Raji (cell line): ENCODE data around the gene TEX19.

Experiments used
- POLR2A ChIP-seq: IDR thresholded peaks from 2 replicates; pipeline ENCODE4 v1.6.1; 2011; ENCODE audit warnings: low read depth, low read length, control low read depth; ENCODE audit not compliant: insufficient read depth

The TEX19 gene, protein sequence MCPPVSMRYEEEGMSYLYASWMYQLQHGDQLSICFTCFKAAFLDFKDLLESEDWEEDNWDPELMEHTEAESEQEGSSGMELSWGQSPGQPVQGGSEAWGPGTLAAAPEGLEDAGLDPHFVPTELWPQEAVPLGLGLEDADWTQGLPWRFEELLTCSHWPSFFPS

DNA sequence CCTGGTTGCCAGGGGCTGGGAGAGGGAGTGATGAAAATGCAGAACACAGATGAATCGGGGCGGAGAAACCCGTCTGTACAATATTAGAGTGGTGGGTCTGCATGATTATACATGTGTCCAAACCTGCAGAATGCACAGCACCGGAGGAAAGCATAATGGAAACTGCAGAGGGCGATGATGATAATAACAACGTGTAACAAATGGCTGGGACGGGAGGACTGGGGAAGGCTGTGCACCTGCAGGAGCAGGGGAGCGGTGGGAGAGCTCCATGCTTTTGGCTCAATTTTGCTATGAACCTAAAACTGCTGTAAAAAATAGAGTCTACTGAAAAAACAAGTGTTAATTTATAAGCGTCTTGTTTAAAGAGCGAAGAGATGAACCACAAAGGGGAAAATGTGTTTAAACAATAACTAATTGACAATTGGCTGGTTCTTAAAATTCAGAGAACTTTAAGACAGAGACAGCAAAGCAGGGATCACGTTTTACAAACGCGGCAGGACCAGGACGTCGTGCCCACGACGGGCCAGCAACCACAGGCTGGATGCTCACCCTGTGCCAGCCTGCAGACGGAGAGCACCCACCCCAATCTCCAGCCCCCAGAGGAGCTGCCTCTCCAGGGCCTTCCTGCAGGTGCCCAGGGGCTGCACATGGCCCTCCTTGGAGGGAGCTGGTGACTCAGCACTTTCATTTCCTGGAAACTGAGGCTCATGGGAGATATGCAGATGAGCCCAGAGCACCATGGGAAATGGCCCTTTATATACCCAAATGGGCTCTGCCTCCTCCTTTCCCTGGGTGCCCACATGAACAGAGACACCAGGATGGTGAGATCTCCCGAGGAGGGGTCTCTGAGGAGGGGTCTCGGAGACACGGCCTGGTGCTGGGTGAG is at the start of gene TEX19:
TSS of gene TEX19 (plus strand) at position 783 of the 886 bp plus-strand sequence. CDS start 2,904 bp downstream, outside the sequence.
- peak; percentile 37; the same call in 1 of the 2 replicates for TF ChIP-seq POLR2A

DNA sequence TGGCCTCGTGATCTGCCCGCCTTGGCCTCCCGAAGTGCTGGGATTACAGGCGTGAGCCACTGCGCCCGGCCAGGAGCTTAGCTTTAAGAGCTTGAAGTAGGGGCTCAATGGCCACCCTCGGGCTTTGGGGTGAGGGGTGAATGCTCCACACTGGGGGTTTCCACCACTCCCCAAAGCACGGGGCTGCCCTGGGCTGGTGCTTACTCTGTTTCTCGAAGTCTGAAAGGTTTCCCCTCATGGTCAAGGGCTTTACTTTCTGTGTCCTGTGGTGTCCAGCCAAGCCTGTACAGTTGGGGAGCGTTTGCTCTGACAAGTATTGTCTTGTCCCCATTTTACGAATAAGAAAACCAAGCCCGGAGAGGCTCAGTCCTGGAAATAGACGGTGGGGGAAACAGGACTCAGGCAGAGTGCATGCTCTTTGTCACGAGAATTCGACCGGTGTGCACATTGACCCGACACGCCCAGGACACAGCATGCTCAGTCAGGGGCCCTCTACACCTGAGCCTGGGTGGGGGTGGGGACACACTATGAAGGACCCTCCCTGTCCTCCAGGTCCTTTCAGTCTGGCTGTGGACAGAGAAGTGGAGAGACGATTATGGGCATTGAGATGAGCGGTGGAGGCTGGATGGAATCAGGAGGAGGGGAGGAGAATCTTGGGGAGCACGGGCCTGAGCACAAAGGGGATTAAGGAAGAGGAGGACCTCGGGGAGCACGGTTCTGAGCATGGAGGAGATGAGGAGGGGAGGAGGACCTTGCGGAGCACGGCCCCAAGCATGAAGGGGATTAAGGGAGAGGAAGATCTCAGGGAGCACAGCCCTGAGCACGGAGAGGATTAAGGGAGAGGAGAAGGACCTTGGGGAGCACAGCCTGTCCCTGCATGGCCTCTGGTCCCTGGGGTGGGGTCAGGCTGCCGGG is 49.1 kb upstream of the TEX19 start:
- TF ChIP-seq POLR2A: no peak

DNA sequence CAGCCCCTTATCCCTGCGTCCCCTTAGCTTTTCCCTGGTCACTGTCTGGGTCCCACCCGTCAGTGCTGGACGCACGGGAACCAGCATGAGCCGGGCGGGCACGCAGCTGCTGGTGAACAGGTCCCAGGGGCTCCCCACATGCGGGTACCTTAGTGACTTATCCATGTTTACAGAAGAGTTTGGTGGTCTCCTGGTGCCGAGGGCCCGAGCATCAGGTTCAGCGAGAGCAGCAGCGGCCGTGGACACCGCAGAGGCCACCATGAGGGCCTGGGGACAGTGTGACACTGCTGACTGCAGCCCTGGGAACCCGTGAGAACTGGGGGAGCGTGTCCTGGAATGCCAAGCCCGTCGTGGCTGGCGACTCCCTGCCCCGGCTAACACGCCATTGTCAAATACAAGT is 48.2 kb upstream of the TEX19 start:
- TF ChIP-seq POLR2A: no peak

DNA sequence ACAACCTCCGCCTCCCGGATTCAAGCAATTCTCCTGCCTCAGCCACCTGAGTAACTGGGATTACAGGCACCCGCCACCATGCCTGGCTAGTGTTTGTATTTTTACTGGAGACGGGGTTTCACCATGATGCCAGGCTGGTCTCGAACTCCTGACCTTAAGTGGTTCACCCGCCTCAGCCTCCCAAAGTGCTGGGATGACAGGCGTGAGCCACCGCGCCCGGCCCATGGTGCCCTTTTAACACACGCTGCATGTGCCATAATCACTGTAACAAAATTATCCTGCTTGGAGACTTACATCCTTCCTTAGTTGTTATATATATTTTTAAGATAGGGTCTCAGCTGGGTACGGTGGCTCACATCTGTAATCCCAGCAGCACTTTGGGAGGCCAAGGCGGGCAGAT is 47.1 kb upstream of the TEX19 start:
- TF ChIP-seq POLR2A: no peak

DNA sequence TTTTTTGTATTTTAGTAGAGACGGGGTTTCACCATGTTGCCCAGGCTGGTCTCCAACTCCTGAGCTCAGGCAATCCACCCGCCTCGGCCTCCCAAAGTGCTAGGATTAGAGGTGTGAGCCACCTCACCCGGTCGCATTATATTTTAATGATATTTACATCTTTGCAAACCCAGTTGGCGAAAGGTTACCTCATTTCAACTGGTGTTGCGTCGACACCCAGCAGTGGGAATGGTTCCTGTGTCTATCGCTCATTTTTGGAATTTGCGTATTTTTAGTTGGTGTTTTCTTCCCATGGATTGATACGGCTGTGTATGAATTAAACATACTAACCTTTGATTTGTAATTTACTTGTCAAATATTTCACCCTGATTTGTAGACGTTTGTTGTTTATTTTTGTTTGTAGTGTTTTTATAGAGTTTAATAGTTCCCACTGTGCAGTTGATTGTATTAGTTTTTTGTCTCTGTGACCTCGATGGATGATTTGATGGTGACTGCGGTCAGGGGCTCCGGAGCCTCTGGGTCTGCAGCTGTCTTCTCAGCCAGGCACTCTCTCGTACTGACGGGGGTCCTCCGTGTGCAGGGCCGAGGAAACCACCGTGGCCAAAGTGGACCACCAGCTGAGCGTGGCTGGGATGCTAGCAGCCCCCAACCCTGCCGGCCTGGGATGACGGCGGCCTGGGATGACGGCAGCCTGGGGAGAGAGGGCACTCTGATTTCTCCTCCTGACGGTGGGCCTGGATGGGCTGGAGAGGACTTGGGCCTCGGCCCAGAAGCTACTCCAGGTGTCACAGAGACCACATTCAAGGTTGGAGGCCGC is 45.6 kb upstream of the TEX19 start:
- no peak for TF ChIP-seq POLR2A

DNA sequence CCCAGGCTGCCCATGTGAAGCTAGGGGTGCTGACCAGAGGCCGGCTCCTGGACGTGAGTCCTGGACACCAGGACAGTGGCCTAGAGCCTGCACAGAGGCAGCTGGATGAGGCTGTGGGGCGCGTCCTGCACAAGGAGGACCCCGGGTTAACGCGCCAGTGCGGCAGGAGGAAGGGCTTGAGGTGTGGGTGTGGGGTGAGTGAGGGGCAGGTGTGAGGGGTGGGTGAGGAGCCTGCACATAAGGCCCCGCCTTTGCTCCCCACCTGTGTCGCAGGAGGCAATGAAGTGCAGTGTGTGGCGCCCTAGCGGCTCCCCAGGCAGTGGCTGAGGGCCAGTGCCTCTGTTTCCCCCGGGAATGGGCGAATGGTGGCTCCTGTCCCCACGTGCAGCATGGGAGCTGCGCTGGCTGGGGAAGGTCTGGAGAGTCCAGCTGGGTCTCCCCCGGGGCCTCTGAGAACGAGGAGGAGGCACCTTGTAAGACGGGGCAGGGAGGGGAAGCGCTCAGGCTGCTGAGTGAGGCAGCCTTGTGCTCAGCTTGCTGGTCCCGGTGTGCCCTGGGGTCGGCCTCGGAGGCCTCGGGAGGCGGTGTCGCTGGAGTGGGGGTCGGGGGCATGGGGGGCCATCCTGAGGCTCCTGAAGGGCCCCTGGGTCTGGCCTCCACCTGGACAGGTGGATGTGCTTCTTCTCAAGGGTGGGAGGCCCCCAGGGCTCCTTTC is 44.9 kb upstream of the TEX19 start:
- TF ChIP-seq POLR2A: no peak

DNA sequence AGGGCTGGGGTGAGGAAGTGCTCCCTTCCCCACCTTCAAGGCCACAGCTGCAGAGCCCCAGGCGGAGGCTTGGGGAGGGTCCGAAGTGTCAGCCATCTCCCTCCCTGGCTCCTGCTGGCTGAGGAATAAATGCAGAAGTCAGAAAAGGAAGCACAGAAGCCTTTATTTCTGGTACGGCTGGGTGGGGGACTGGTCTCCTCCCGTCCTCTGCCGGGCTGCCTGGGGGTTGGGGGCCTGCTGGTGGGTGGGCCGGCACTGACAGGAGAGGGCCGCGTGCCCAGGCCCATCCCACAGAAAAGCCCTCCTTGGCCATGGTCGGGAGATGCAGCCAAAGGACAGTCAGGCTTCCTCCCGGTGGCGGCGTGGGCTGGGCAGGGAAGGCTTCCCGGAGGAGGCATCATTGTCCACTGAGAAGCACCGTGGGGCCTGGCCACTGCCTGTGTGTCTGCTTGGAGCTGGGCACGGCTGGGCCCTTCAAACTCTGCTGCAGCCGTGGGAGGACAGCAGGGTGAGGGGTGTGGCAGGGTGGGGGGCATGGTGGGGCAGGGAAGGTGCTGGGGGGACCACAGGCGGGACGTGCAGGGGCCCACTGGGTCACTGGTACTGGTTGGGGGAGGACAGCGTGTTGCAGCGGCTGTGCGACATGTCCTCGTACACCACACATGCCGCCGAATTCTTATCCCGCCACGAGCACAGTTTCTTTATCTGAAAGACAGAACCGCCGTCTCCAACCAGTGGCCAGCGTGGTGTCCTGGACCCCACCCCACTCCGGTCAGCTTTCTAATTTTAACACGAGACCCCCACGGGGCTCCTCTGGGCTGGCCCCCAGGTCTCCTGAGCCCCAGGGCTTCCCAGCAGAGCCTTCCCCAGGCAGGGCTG is 44.1 kb upstream of the TEX19 start:
- TF ChIP-seq POLR2A: no peak

DNA sequence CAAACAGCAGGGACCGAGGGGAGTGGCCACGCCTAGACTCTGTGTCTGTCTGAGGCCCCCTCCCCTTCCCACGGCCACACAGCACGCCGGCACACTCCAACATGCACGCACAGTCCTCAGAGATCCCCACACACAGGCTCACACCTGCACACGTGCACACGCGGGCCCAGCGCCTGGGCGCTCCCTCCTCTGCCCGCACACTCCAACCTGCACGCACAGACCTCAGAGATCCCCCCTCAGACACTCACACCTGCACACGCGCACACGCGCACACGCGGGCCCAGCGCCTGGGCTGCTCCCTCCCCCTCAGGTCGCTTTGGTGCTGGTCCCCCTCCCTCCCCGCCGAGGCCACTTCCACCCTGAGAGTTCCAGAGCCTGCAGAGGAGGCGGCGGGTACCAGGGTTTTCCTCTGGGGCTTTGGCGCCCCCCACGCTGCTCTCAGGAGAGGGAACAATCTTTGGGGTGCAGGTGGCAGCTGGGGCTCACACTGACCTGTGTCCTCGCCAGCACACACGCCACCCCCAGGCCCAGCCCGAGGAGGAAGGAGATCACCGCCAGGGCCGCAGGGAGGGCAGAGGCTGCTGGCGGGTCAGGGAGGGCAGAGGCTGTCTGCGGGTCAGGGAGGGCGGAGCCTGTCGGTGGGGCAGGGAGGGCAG is 43.2 kb upstream of the TEX19 start:
- no peak for TF ChIP-seq POLR2A

DNA sequence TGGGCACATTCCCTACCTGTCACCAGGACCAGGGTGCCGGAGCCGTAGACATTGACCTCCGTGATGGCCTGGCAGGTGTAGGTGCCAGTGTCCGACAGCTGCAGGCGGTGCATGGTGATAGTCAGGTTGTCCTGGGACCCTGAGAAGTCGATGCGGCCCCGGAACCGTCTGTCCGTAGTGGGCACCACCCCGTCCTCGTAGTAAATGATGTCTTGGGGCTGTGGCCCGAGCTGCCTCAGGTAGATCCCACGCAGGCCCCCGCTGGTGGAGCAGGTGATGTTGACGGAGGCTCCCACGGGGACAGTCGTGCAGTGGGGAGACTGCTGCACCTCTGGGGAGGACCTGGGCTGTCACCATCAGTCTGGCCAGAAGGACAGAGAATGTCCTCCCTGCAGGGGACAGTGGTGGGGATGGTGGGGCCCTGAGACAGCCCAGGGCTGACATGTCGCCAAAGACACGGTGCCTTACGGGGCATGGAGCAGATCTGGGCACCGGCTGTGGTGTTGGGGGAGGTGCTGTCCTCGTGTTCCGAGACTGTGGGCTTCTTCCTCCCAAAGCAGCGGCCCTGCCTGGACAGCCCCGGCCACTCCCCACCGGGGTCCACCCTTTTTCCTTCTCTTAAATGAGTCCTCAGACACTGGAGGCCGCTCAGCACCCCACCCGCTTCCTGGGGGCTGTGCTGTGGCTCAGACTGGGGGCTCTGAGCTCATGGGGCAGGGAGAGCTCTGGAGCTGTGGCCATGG is 42.2 kb upstream of the TEX19 start:
- no peak for TF ChIP-seq POLR2A

DNA sequence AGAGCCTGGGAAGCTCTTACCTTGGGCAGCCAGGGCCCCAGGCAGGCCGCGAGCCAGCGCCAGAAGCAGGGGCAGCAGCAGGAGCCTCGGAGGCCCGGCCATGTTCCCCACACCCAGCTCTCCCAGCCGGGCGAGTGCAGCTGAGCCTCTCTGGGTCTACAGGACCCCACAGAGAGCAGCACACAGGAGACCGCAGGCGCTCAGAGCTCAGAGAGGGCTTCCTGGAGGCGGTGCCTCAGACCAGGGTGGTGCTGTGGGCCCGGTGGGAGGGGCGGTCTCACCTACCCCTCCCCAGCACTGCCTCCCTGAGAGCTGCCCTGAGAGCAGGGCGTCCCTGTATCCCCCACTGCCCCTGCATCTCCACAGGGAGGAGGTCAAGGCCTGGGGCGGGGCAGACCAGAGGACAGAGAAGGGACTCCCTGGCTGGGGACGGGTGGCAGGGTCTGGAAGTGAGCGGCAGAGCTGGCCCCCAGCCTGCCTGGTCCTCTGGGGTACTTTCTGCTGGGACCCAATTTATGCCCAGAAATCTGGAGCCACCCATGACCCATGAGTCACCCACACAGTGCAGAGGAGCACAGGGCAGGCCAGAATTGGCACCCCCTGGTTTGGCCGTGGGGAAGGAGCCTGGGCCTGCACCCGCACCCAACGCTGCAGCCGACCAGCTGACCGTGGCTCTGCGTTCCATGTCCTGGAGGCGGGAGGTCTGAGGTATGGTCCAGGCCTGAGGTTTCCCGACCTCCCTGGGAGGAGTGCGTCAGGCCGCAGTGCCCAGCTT is 41.5 kb upstream of the TEX19 start, which contains the start of gene CD7:
TSS of gene CD7 (minus strand) at position 215 of the 775 bp plus-strand sequence. CDS start at position 102, 113 bp downstream.
- no peak for TF ChIP-seq POLR2A

DNA sequence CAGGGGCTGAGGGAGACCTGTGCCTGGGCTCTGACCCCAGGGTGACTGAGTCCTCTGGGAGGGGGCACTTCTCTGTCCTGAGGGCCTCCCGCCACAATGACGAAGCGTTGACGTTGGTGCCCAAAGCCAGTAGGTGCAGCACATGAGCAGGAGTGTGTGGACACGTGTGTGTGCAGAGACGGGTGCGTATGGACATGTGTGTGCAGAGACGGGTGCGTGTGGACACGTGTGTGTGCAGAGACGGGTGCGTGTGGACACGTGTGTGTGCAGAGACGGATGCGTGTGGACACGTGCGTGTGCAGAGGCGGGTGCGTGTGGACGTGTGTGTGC is 40.9 kb upstream of the TEX19 start:
- no peak for TF ChIP-seq POLR2A
